Testis (tissue), 2 donors: ENCODE data around the gene FCER1G.

Experiments
- POLR2A ChIP-seq: fragments of 450-650 bp; IDR thresholded peaks from one replicate; pipeline ENCODE4 v1.6.1; 2017; ENCODE audit warnings: antibody characterized with exemption, mild to moderate bottlenecking, moderate library complexity
- TF ChIP-seq, protein P1 (sequence below), 3 experiments: fragments of 450-650 bp in 2 of 3; fragments of 200-600 bp in 1 of 3; sonication (generic) in 1 of 3; IDR thresholded peaks; one replicate each; pipeline ENCODE4 v1.5.1; 2016 to 2019; ENCODE audit warnings: antibody characterized with exemption in 3 of 3, mild to moderate bottlenecking in 2 of 3, moderate library complexity in 1 of 3

DNA sequence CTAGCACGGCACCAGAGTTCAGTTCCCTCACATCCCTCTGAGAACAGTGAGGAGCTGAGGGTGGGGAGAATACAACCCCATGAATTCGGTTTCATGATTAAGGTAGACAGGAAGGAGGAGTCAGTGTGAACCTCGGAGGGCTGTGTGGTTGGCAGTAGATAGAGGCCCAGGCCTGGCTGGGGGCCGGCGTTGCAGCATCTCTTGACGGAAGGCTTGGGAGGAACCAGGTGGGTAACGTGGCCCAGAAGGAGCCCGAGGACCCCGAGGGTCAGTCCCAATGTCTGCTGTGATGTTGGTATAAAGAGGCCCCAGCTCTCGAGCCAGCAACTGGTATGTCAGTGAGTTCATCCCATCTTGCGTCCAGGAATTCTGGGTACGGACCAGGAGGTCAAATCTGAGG lies 43.4 kb upstream of the FCER1G start:
- TF ChIP-seq POLR2A = no peak
- TF ChIP-seq, protein P1, sequence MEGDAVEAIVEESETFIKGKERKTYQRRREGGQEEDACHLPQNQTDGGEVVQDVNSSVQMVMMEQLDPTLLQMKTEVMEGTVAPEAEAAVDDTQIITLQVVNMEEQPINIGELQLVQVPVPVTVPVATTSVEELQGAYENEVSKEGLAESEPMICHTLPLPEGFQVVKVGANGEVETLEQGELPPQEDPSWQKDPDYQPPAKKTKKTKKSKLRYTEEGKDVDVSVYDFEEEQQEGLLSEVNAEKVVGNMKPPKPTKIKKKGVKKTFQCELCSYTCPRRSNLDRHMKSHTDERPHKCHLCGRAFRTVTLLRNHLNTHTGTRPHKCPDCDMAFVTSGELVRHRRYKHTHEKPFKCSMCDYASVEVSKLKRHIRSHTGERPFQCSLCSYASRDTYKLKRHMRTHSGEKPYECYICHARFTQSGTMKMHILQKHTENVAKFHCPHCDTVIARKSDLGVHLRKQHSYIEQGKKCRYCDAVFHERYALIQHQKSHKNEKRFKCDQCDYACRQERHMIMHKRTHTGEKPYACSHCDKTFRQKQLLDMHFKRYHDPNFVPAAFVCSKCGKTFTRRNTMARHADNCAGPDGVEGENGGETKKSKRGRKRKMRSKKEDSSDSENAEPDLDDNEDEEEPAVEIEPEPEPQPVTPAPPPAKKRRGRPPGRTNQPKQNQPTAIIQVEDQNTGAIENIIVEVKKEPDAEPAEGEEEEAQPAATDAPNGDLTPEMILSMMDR (IDR thresholded peaks at IDR 0.05) = no peak
